GM12878 (cell line): ENCODE data around the gene MIA2. TPM values are rescaled to one million over a fixed set of nuclear protein-coding genes. Genes with fewer than 3 reads are reported as not detected.

Source experiments
- HDAC2 ChIP-seq: fragments of 200-600 bp; sonication (generic); IDR thresholded peaks from 2 replicates; pipeline ENCODE4 v1.6.1; 2017
- KDM1A ChIP-seq: fragments of 200-600 bp; sonication (generic); IDR thresholded peaks from 2 replicates; pipeline ENCODE4 v1.6.1; 2016; ENCODE audit warnings: borderline replicate concordance
- RUNX3 ChIP-seq: IDR thresholded peaks from 2 replicates; pipeline ENCODE4 v1.6.1; 2012; ENCODE audit warnings: low read length, inconsistent platforms
- TCF12 ChIP-seq: IDR thresholded peaks from 2 replicates; pipeline ENCODE4 v1.6.1; 2011; ENCODE audit warnings: low read depth, mild to moderate bottlenecking, low read length
- polyA plus RNA-seq, 11 experiments: library from polyadenylated mRNA; depleted of rRNA in 4 of 11; unstranded in 6 of 11; stranded (reverse) in 5 of 11; fragments of >200 nt; fragmentation: Nextera tagmentation in 4 of 11; fragmentation: Illumina TruSeq in 1 of 11; extraction: Ambion mirVana in 4 of 11; extraction: Trizol in 1 of 11; gene quantifications; 1 replicate in 1 of 11; 2 replicates in 10 of 11; pipeline versions ENCODE4 v1.2.1 to v1.2.3, GENCODE V29; 2011 to 2016; ENCODE audit warnings: inconsistent platforms in 2 of 11, missing spikeins in 2 of 11, low read depth in 1 of 11
- total RNA-seq, 4 experiments: library from RNA; depleted of rRNA in 3 of 4; stranded (reverse); fragments of >200 nt in 3 of 4; fragmentation: Illumina TruSeq in 1 of 4; extraction: Trizol in 1 of 4; gene quantifications; 2 replicates each; pipeline versions ENCODE4 v1.2.1 to v1.2.3, GENCODE V29; 2013 to 2021
- TF ChIP-seq, protein P1 (sequence below), 3 experiments: IDR thresholded peaks in 2 of 3; conservative IDR thresholded peaks in 1 of 3; 2 replicates each; pipeline ENCODE4 v1.5.1; 2011; ENCODE audit warnings: low read depth in 3 of 3, low read length in 3 of 3, mild to moderate bottlenecking in 3 of 3, control low read depth in 2 of 3, moderate library complexity in 2 of 3, inconsistent platforms in 1 of 3, mixed read lengths in 1 of 3; ENCODE audit not compliant: control insufficient read depth in 2 of 3, insufficient read depth in 1 of 3; ENCODE audit errors: extremely low read depth in 1 of 3
- TF ChIP-seq, protein P2 (sequence below): fragments of 450-650 bp; conservative IDR thresholded peaks from 2 replicates; pipeline ENCODE4 v1.6.1; 2017; ENCODE audit warnings: mild to moderate bottlenecking, moderate library complexity
- TF ChIP-seq, protein P3 (sequence below): IDR thresholded peaks from 2 replicates; pipeline ENCODE4 v1.6.1; 2012; ENCODE audit warnings: low read depth, low read length, improper control_type of control experiment
- TF ChIP-seq, protein P4 (sequence below): fragments of 450-650 bp; formaldehyde crosslinking; IDR thresholded peaks from 2 replicates; pipeline ENCODE4 v1.4.0; 2022; ENCODE audit warnings: mild to moderate bottlenecking, moderate library complexity

MIA2 gene
- total and polyA plus RNA-seq, 10 of the 15 experiments (the other 5 are each of a cell fraction or from before 2014, with no cell fraction given): 6.3 to 36.8 (median 17.1) TPM

DNA sequence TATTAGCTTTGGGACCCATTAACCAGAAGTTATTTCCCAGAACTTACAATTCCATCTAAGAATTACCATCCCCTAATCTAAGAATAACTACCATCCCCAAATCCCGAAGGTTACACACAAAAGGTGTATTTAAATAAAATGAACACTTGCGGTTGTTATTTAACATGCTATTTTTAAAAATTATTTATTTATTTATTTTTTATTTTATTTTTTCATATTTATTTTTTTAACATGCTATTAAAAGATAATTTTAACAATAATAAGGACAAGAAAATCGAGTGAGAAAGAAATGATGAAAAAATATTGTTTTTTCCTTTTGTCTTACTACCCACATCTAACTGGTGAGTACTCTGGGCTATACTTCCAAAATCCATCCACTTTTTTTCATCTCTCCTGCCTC lies 192.2 kb downstream of the MIA2 start (continued):
- TF ChIP-seq, protein P1, sequence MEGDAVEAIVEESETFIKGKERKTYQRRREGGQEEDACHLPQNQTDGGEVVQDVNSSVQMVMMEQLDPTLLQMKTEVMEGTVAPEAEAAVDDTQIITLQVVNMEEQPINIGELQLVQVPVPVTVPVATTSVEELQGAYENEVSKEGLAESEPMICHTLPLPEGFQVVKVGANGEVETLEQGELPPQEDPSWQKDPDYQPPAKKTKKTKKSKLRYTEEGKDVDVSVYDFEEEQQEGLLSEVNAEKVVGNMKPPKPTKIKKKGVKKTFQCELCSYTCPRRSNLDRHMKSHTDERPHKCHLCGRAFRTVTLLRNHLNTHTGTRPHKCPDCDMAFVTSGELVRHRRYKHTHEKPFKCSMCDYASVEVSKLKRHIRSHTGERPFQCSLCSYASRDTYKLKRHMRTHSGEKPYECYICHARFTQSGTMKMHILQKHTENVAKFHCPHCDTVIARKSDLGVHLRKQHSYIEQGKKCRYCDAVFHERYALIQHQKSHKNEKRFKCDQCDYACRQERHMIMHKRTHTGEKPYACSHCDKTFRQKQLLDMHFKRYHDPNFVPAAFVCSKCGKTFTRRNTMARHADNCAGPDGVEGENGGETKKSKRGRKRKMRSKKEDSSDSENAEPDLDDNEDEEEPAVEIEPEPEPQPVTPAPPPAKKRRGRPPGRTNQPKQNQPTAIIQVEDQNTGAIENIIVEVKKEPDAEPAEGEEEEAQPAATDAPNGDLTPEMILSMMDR (IDR thresholded peaks at IDR 0.05 in 2 of 3, conservative IDR thresholded peaks at IDR 0.05 in 1 of 3; ENCODE audit: control insufficient read depth in 2 of 3, extremely low read depth in 1 of 3, insufficient read depth in 1 of 3, low read depth in 3 of 3, low read length in 3 of 3): no peak
- no peak for TF ChIP-seq KDM1A
- TF ChIP-seq, protein P2, sequence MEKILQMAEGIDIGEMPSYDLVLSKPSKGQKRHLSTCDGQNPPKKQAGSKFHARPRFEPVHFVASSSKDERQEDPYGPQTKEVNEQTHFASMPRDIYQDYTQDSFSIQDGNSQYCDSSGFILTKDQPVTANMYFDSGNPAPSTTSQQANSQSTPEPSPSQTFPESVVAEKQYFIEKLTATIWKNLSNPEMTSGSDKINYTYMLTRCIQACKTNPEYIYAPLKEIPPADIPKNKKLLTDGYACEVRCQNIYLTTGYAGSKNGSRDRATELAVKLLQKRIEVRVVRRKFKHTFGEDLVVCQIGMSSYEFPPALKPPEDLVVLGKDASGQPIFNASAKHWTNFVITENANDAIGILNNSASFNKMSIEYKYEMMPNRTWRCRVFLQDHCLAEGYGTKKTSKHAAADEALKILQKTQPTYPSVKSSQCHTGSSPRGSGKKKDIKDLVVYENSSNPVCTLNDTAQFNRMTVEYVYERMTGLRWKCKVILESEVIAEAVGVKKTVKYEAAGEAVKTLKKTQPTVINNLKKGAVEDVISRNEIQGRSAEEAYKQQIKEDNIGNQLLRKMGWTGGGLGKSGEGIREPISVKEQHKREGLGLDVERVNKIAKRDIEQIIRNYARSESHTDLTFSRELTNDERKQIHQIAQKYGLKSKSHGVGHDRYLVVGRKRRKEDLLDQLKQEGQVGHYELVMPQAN: no peak
- TF ChIP-seq, protein P3, sequence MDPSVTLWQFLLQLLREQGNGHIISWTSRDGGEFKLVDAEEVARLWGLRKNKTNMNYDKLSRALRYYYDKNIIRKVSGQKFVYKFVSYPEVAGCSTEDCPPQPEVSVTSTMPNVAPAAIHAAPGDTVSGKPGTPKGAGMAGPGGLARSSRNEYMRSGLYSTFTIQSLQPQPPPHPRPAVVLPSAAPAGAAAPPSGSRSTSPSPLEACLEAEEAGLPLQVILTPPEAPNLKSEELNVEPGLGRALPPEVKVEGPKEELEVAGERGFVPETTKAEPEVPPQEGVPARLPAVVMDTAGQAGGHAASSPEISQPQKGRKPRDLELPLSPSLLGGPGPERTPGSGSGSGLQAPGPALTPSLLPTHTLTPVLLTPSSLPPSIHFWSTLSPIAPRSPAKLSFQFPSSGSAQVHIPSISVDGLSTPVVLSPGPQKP: no peak
- no peak for TF ChIP-seq HDAC2
- TF ChIP-seq, protein P4, sequence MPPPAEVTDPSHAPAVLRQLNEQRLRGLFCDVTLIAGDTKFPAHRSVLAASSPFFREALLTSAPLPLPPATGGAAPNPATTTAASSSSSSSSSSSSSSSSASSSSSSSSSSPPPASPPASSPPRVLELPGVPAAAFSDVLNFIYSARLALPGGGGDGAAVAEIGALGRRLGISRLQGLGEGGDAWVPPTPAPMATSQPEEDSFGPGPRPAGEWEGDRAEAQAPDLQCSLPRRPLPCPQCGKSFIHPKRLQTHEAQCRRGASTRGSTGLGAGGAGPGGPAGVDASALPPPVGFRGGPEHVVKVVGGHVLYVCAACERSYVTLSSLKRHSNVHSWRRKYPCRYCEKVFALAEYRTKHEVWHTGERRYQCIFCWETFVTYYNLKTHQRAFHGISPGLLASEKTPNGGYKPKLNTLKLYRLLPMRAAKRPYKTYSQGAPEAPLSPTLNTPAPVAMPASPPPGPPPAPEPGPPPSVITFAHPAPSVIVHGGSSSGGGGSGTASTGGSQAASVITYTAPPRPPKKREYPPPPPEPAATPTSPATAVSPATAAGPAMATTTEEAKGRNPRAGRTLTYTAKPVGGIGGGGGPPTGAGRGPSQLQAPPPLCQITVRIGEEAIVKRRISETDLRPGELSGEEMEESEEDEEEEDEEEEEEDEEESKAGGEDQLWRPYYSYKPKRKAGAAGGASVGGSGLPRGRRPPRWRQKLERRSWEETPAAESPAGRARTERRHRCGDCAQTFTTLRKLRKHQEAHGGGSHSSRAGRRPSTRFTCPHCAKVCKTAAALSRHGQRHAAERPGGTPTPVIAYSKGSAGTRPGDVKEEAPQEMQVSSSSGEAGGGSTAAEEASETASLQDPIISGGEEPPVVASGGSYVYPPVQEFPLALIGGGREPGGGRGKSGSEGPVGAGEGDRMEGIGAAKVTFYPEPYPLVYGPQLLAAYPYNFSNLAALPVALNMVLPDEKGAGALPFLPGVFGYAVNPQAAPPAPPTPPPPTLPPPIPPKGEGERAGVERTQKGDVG: no peak
- no peak for TF ChIP-seq RUNX3
- TF ChIP-seq TCF12: no peak
